ENCODE data around the gene IKZF1.

The IKZF1 gene

DNA sequence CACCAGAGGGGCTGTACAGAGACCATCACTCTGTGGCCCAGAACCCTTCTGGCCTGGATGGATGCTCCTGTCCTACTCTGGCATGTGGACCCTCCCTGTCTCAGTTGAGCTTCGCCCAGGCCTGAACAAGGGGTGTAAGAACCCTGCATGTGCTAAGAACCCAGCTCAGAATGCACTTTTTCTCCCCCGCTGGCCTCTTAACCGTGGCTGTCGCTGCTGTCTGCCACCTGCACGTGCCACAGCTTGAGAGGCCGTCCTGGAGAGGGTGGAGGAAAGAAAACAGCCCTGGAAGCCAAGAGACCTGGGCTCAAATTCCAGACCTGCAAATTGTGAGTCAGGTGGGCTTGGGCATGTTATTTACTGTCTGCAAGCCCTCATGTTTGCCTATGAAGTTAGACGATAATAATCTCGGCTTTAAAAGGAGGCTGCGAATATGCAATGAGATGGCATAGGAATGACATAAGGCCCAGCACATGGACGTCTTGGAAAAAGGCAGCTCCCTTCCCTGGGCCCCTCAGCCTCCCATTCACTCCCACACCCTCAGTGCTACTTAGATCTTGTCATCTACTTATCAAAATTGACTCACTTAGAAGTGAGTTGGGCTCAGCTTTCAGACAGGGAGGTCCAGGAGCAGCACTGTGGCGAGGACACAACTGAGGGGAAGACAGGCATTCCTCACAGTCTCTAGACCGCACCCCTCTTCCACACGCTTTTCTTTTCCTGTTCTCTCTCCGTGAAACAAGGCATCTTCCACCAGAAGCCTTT lies 114.2 kb downstream of the IKZF1 start:
- no peak for DNase-seq

- no peak for DNase-seq
Observed at GRCh38 chr7:50421043-50421442, 116.5 kb downstream of the IKZF1 start.

GRCh38 chr7:50422858-50423257 lies 118.3 kb downstream of the IKZF1 start:
- DNase-seq, result no peak

GRCh38 chr7:50423860-50424259 lies 119.3 kb downstream of the IKZF1 start:
- DNase-seq, result no peak

DNA sequence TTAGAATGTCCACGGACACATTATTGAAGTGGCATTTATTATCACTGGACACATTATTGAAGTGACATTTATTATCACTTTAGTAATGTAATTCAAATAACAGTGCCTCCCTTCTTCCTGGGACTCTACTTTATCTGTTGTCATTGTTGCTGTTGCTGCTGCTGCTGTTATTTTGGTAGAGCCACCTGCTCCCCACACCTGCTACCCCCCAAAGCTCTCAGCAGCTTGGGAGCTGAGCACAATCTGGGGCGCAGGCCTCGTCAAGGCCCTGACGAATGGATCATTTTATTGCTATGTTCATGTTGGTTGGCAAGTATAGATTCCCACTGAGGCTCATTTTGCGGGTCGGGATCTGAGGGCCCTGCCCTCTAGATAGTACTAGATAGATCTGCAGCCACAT lies 120.8 kb downstream of the IKZF1 start:
- no peak for DNase-seq

DNA sequence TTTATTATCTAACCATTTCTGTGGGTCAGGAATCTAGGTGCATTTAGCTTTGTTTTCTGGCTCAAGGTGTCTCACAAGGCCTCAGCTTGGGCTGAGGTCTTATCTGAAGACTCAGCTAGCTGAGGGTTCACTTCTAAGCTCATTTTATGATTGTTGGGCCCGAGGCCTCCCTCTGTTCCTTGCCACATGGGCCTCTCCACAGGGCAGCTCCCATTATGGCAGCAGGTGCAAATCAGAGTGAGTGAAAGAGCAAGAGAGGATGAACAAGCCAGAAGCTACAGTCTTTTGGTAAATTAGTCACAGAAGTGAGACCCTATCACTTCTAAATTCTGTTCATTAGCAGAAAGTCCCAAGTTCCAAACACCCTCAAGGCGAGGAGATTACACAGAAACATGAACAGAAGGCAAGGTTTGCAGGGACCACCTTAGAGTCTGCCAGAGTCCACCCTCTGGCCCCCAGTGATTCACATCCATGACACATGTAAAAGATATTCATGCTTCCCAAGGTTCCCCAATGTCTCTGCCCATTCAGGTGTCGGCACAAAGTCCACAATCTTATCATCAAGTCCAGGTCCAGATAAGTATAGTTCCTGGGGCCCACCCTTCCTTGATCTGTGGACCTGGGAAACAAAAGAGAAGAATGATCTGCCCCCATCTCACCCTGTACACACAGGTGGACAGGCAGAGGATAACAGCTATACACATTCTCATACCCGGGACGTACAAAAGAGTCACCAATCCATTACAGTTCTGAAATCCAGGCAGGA lies 121.9 kb downstream of the IKZF1 start:
- DNase-seq, result no peak

- no peak for DNase-seq
Observed at GRCh38 chr7:50427518-50427917, 123.0 kb downstream of the IKZF1 start.

GRCh38 chr7:50428911-50429310 lies 124.4 kb downstream of the IKZF1 start:
- DNase-seq, result no peak

GRCh38 chr7:50431316-50431715 lies 126.8 kb downstream of the IKZF1 start:
- DNase-seq, result no peak

- no peak for DNase-seq
Observed at GRCh38 chr7:50431722-50432305, 127.3 kb downstream of the IKZF1 start.

- DNase-seq, result no peak
Observed at GRCh38 chr7:50436133-50436806, 131.8 kb downstream of the IKZF1 start.

DNA sequence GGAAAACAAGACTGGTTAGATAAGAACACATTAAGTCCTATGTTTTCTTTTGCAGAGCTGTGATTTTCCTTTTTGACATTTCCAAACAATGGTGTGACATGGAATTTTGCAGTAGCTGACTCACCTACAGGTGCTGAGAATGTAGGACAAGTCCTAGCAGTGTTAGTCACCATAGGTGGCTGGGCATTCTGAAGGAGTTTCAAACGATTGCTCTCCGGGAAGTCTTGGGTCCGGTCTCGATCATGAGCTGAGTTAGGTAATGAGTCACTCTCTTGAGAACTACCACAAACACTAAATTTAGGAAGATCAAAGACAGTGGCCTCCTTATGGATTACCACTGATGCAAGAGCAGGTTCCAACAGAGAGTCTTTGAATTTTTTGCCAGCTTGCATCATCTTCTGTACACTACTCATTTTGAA lies 142.0 kb downstream of the IKZF1 start:
- DNase-seq, result no peak

DNA sequence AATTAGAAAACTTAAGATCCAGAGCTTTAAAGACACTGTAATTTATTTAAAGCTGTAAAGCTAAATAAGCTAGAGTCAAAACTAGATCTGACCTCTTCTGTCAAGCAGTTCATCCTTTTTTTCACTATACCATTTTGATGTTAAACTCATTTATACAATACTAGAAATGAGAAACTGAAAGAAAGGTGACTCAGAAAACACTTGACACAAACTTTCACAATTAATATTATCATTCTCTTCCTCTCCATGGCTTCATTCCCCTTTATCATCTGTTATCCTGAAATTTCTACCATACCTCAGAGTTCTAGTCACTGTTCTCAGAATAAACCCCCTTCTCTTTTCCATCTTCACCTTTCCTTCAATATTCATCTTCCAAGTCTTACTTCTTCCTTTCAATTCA lies 144.3 kb downstream of the IKZF1 start:
- no peak for DNase-seq

DNA sequence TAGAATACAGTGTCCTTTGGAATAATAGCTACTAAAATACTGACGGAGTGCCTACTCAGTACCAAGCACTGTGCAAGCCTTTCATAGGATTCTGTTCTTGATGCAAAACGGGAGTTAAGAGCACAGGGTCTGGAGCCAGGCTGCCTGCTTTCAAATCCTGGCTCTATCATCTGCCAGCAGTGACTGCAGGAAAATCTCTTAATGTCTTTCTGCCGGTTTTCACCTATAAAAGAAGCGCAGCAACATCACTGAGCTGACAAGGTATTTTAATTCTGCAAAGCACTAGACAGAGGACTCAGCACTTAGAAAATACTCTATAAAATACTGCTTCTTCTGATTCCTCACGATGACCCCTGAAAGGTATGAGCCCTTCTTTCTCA lies 145.0 kb downstream of the IKZF1 start:
- no peak for DNase-seq

DNA sequence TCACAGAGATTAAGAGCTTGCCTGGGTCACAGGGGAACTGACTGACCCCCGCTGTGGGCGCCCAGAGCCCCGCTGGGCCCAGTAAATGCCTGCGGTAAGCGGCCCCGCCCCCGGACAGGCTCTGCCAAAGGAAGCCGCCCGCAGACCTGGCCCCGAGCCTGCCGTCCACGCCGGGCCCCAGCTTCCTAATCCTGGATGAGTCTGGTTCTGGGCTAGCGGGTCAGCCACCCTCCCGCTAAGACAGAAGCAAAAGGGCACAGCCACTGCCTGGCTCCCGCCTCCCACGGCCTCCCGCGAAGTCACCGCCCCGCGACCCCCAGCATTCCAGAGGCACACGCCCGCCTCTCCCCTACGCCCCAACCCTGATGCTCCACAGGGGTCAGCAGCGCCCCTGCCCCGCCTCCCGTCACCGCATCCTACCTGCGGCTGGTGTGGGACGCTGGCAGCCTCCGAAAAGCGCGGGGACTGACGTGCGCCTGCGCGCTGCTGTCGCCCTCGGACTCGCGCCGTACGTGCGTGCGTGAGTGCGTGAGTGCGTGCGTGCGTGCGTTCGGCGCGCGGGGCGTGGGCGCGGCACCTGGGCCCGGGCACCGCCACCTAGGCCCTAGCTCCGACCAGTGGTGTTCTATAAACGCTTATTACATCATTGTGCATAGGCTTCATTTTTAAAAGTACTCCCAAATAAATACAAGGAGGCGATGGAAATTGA lies 145.5 kb downstream of the IKZF1 start, which contains the start of gene FIGNL1:
Gene FIGNL1, minus strand, starts transcription at position 470 of the 709 bp plus-strand sequence. CDS start 3,063 bp downstream, outside the sequence.
- peak; percentile 90 for DNase-seq

GRCh38 chr7:50450590-50451032 lies 146.1 kb downstream of the IKZF1 start:
- DNase-seq, result peak; percentile 58

Measured in CD4-positive, alpha-beta T cell treated with Interleukin-17A for 4 hours (primary cell).